H1 (cell line): ENCODE results near the gene LRBA. TPM values are rescaled to one million over a fixed set of nuclear protein-coding genes. Genes with fewer than 3 reads are reported as not detected.

ENCODE experiments used
- CTCF ChIA-PET: fragments of 300-600 bp; sonication (Branson Sonifier 250); formaldehyde crosslinking; loops from one replicate; lab custom pipeline; 2021; ENCODE audit not compliant: partially characterized antibody; lab: Charles Lee
- POLR2A ChIA-PET: fragments of 300-600 bp; sonication (Branson Sonifier 250); formaldehyde crosslinking; loops from one replicate; lab custom pipeline; 2021; ENCODE audit warnings: inconsistent platforms; ENCODE audit not compliant: partially characterized antibody; lab: Charles Lee
- DNase-seq, 2 experiments: peaks; one replicate each; pipeline versions ENCODE4 v3.0.0 to v3.0.0-alpha.2; 2010 to 2022; ENCODE audit warnings: low spot score in 2 of 2, low read depth in 1 of 2, mixed read lengths in 1 of 2
- FAIRE-seq: peaks from 2 replicates; lab custom pipeline; 2011; peaks lifted over from hg19 to GRCh38; lab: Jason Lieb, UNC
- H2AFZ ChIP-seq: 2 replicates; pipeline ENCODE4 v1.8.1; 2012; ENCODE audit warnings: low read length, inconsistent platforms
- H2AK5ac ChIP-seq: 2 replicates; pipeline ENCODE4 v1.6.1; 2013; ENCODE audit warnings: low read depth, low read length
- H2BK120ac ChIP-seq: replicated peaks from 2 replicates; pipeline ENCODE3; 2013; ENCODE audit warnings: low read depth, low read length, inconsistent platforms
- H2BK12ac ChIP-seq: 2 replicates; pipeline ENCODE4 v1.6.1; 2013; ENCODE audit warnings: low read depth, low read length
- H2BK15ac ChIP-seq: 2 replicates; pipeline ENCODE4 v1.6.1; 2013; ENCODE audit warnings: low read length
- H2BK20ac ChIP-seq: 2 replicates; pipeline ENCODE4 v1.6.1; 2013; ENCODE audit warnings: low read length
- H2BK5ac ChIP-seq: 2 replicates; pipeline ENCODE4 v1.6.1; 2013; ENCODE audit warnings: low read depth, low read length
- H3K14ac ChIP-seq: 2 replicates; pipeline ENCODE4 v1.6.1; 2013; ENCODE audit warnings: inconsistent platforms; ENCODE audit not compliant: insufficient read length
- H3K18ac ChIP-seq: 2 replicates; pipeline ENCODE4 v1.6.1; 2013; ENCODE audit warnings: low read length; ENCODE audit errors: extremely low read depth
- H3K23ac ChIP-seq: 2 replicates; pipeline ENCODE4 v1.6.1; 2013; ENCODE audit warnings: inconsistent platforms; ENCODE audit not compliant: insufficient read length
- H3K23me2 ChIP-seq: 2 replicates; pipeline ENCODE4 v1.6.1; 2013; ENCODE audit warnings: low read depth, low read length
- H3K27ac ChIP-seq: 2 replicates; pipeline ENCODE4 v1.6.1; 2011; ENCODE audit warnings: low read depth, low read length, inconsistent platforms
- H3K27me3 ChIP-seq, 4 experiments: replicated peaks in 1 of 4; 1 replicate in 1 of 4; 2 replicates in 3 of 4; pipeline versions ENCODE4 v1.6.1 to v1.8.1; 2011 to 2013; ENCODE audit warnings: low read length in 3 of 4, mild to moderate bottlenecking in 3 of 4, inconsistent platforms in 2 of 4, mixed read lengths in 2 of 4, moderate library complexity in 1 of 4; ENCODE audit not compliant: control insufficient read depth in 3 of 4, insufficient read depth in 3 of 4; ENCODE audit errors: extremely low read depth in 1 of 4
- H3K36me3 ChIP-seq, 4 experiments: 2 replicates each; pipeline versions ENCODE4 v1.6.1 to v1.8.1; 2011 to 2013; ENCODE audit warnings: mild to moderate bottlenecking in 4 of 4, low read length in 3 of 4, moderate library complexity in 2 of 4, control low read depth in 1 of 4, inconsistent platforms in 1 of 4; ENCODE audit not compliant: insufficient read depth in 4 of 4, control insufficient read depth in 2 of 4
- H3K4ac ChIP-seq: replicated peaks from 2 replicates; pipeline ENCODE3; 2013; ENCODE audit warnings: low read length, low read depth, mixed read lengths, inconsistent platforms; ENCODE audit not compliant: insufficient read length
- H3K4me1 ChIP-seq, 4 experiments: replicated peaks in 1 of 4; 1 replicate in 1 of 4; 2 replicates in 3 of 4; pipeline versions ENCODE4 v1.6.1 to v1.8.1; 2011 to 2013; ENCODE audit warnings: low read length in 3 of 4, inconsistent platforms in 2 of 4, mixed read lengths in 1 of 4; ENCODE audit not compliant: insufficient read depth in 4 of 4, control insufficient read depth in 3 of 4
- H3K4me2 ChIP-seq, 2 experiments: 2 replicates each; pipeline versions ENCODE4 v1.6.1 to v1.8.1; 2011 to 2013; ENCODE audit warnings: low read depth in 2 of 2, low read length in 2 of 2, control low read depth in 1 of 2, inconsistent platforms in 1 of 2, mild to moderate bottlenecking in 1 of 2; ENCODE audit not compliant: insufficient read depth in 1 of 2
- H3K4me3 ChIP-seq, 4 experiments: fragments of 200-600, 300-600 bp in 1 of 4; sonication (generic), shearing (Covaris generic), sonication (Bioruptor Twin) in 1 of 4; 2 replicates each; pipeline versions ENCODE4 v1.5.1 to v1.8.1; 2011 to 2016; ENCODE audit warnings: low read length in 4 of 4, low read depth in 3 of 4, control low read depth in 2 of 4, inconsistent platforms in 2 of 4, mild to moderate bottlenecking in 2 of 4, mixed read lengths in 1 of 4, moderate library complexity in 1 of 4; ENCODE audit not compliant: insufficient read depth in 2 of 4; ENCODE audit errors: extremely low read depth in 1 of 4
- H3K56ac ChIP-seq: replicated peaks from 2 replicates; pipeline ENCODE3; 2013; ENCODE audit warnings: low read depth, mild to moderate bottlenecking, mixed read lengths, low read length, inconsistent platforms; ENCODE audit not compliant: insufficient read length
- H3K79me1 ChIP-seq: 2 replicates; pipeline ENCODE4 v1.6.1; 2013; ENCODE audit warnings: low read depth, low read length, control low read depth
- H3K79me2 ChIP-seq, 2 experiments: 2 replicates each; pipeline versions ENCODE4 v1.6.1 to v1.8.1; 2012 to 2013; ENCODE audit warnings: low read length in 2 of 2, mild to moderate bottlenecking in 2 of 2, inconsistent platforms in 1 of 2; ENCODE audit not compliant: insufficient read depth in 2 of 2, control insufficient read depth in 1 of 2
- H3K9ac ChIP-seq, 4 experiments: replicated peaks in 1 of 4; 1 replicate in 1 of 4; 2 replicates in 3 of 4; pipeline versions ENCODE4 v1.6.1 to v1.8.1; 2011 to 2013; ENCODE audit warnings: low read depth in 3 of 4, low read length in 3 of 4, control low read depth in 2 of 4, mild to moderate bottlenecking in 2 of 4, moderate library complexity in 2 of 4, inconsistent platforms in 1 of 4; ENCODE audit errors: extremely low read depth in 1 of 4
- H3K9me3 ChIP-seq, 2 experiments: 2 replicates each; pipeline versions ENCODE4 v1.6.1 to v1.8.1; 2012 to 2013; ENCODE audit warnings: mild to moderate bottlenecking in 2 of 2, moderate library complexity in 2 of 2, control low read depth in 1 of 2, inconsistent platforms in 1 of 2, low read depth in 1 of 2, low read length in 1 of 2, mixed read lengths in 1 of 2; ENCODE audit not compliant: insufficient read depth in 2 of 2
- H4K20me1 ChIP-seq, 2 experiments: replicated peaks in 1 of 2; 2 replicates each; pipeline versions ENCODE3 to v1.8.1; 2011 to 2013; ENCODE audit warnings: inconsistent platforms in 2 of 2, low read length in 2 of 2, mild to moderate bottlenecking in 1 of 2; ENCODE audit not compliant: insufficient read depth in 2 of 2, control insufficient read depth in 1 of 2
- H4K5ac ChIP-seq: 2 replicates; pipeline ENCODE4 v1.6.1; 2013; ENCODE audit warnings: low read length, low read depth, mixed read lengths, inconsistent platforms; ENCODE audit not compliant: insufficient read length
- H4K8ac ChIP-seq: 2 replicates; pipeline ENCODE4 v1.8.0; 2013; ENCODE audit warnings: mild to moderate bottlenecking, moderate library complexity, low read length, inconsistent platforms; ENCODE audit not compliant: insufficient read depth; ENCODE audit errors: extremely low read depth
- H4K91ac ChIP-seq: replicated peaks from 2 replicates; pipeline ENCODE3; 2013; ENCODE audit warnings: low read length, mixed read lengths, inconsistent platforms; ENCODE audit not compliant: insufficient read length
- BRCA1 ChIP-seq: IDR thresholded peaks from 2 replicates; pipeline ENCODE4 v1.6.1; 2012; ENCODE audit warnings: low read depth, low read length, improper control_type of control experiment
- CHD1 ChIP-seq: IDR thresholded peaks from 2 replicates; pipeline ENCODE4 v1.6.1; 2012; ENCODE audit warnings: low read depth, low read length, improper control_type of control experiment
- HDAC2 ChIP-seq, 2 experiments: fragments of 300-600 bp in 1 of 2; sonication (generic) in 1 of 2; IDR thresholded peaks; 2 replicates each; pipeline ENCODE4 v1.6.1; 2011 to 2012; ENCODE audit warnings: low read depth in 2 of 2, low read length in 2 of 2, mild to moderate bottlenecking in 2 of 2, moderate library complexity in 2 of 2, borderline replicate concordance in 1 of 2, inconsistent platforms in 1 of 2
- JUN ChIP-seq: IDR thresholded peaks from 2 replicates; pipeline ENCODE4 v1.6.1; 2011; ENCODE audit warnings: low read depth, mild to moderate bottlenecking, improper control_type of control experiment, low read length
- KDM5A ChIP-seq: fragments of 200-600 bp; IDR thresholded peaks from 2 replicates; pipeline ENCODE4 v1.7.1; 2012; ENCODE audit warnings: mild to moderate bottlenecking, low read length, inconsistent platforms, mixed read lengths
- NANOG ChIP-seq: IDR thresholded peaks from 2 replicates; pipeline ENCODE4 v1.6.1; 2011; ENCODE audit warnings: low read length, low read depth, mild to moderate bottlenecking, inconsistent platforms; ENCODE audit not compliant: insufficient read depth, poor library complexity, severe bottlenecking
- WGBS, 2 experiments: shearing (Covaris generic) in 1 of 2; methylation state at CpG; one replicate each; pipeline versions ENCODE4 v1.1.6 to v1.1.7; 2013 to 2015; ENCODE audit warnings: low lambda C conversion rate in 2 of 2, mixed read lengths in 2 of 2, inconsistent platforms in 1 of 2, low coverage in 1 of 2, missing lambda C conversion rate in 1 of 2; ENCODE audit not compliant: insufficient replicate concordance in 2 of 2, insufficient coverage in 1 of 2, insufficient read length in 1 of 2; ENCODE audit errors: extremely low coverage in 1 of 2, missing lambda C conversion rate in 1 of 2; 5-methylcytosine and 5-hydroxymethylcytosine counted together
- polyA plus RNA-seq, 7 experiments: library from polyadenylated mRNA; depleted of rRNA in 3 of 7; stranded (reverse) in 5 of 7; unstranded in 2 of 7; fragments of >200 nt in 5 of 7; fragments of 200-250 nt in 2 of 7; gene quantifications; 1 replicate in 5 of 7; 2 replicates in 1 of 7; 4 replicates in 1 of 7; pipeline versions ENCODE4 v1.2.1 to v1.2.3, GENCODE V29; 2011 to 2013; ENCODE audit warnings: missing spikeins in 2 of 7, mixed read lengths in 2 of 7
- total RNA-seq: library from RNA; stranded (reverse); fragmentation: NEBNext Ultra II Directional; extraction: Animal tissue kit (Norgen Biotek cat#: 25700); gene quantifications from 2 replicates; pipeline ENCODE4 v1.2.1, GENCODE V29; 2021
- TF ChIP-seq, protein P1 (sequence below): IDR thresholded peaks from 2 replicates; pipeline ENCODE4 v1.6.1; 2011; ENCODE audit warnings: low read length, improper control_type of control experiment
- TF ChIP-seq, protein P2 (sequence below), 3 experiments: IDR thresholded peaks; 1 replicate in 2 of 3; 2 replicates in 1 of 3; pipeline versions ENCODE4 v1.5.1 to v1.6.1; 2011; ENCODE audit warnings: low read length in 3 of 3, mild to moderate bottlenecking in 3 of 3, inconsistent platforms in 2 of 3, low read depth in 1 of 3, moderate library complexity in 1 of 3; ENCODE audit not compliant: insufficient read depth in 1 of 3; ENCODE audit errors: control extremely low read depth in 1 of 3

Gene LRBA
- total and polyA plus RNA-seq, 2 of the 8 experiments (the other 6 are each of a cell fraction or from before 2014, with no cell fraction given): 54.6 to 83.2 TPM

DNA sequence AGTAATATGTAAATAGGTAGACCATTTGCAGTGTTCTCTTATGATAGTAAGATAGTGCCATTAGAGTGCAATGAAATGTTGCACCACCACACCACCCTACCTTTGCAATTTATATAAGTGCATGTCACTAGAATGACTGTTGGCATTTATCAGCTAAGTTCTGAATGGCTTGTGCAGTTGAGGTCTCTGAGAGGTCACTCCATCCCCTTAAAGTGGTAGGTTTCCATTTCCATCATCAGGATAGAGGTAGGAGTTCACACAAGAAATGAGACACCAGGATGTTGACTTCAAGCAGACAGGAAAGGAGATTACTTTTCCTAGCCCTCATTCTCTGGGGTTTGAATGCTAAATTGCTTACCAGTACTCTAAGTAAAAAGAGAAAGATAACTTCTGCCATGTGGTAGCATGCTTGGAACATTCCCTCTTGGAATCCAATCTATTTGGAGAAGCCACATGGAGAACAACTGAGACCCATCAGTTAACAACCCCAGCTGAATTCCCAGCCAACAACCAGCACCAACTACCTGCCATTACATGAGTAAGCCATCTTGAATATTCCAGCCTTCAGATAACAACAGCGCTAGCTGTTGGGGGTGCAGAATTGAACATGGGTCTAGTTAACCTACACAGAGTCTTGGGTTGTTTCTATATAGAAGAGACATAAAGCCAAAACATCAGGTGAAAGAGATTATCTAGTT, 6.7 kb upstream of the LRBA start:
- FAIRE-seq (no peak), DNase-seq (no peak)
- Histone ChIP-seq H3K79me1 (no peaks in the 10 kb centered on the region; the same call in 1 of the 2 replicates), H2BK20ac (no peak overlapping the region), H3K36me3 (no peaks in the 10 kb centered on the region), H4K91ac (no peak overlapping the region), H3K9ac (no peak overlapping the region), H4K20me1 (no peaks in the 10 kb centered on the region), H3K4me3 (no peak overlapping the region), H3K14ac (no peak overlapping the region), H3K23me2 (no peaks in the 10 kb centered on the region), H2BK15ac (no peak overlapping the region), H3K4me1 (no peaks in the 10 kb centered on the region), H4K8ac (no peak overlapping the region), H2BK5ac (no peak overlapping the region), H2AFZ (no peak overlapping the region), H3K4me2 (no peak overlapping the region), H3K23ac (no peak overlapping the region), H2BK12ac (no peak overlapping the region), H2AK5ac (no peak overlapping the region), H4K5ac (no peak overlapping the region), H3K79me2 (no peaks in the 10 kb centered on the region), H3K27ac (no peak overlapping the region), H3K56ac (no peak overlapping the region), H3K9me3 (no peaks in the 10 kb centered on the region), H2BK120ac (no peak overlapping the region), H3K27me3 (no peaks in the 10 kb centered on the region), H3K18ac (no peak overlapping the region), H3K4ac (no peak overlapping the region)
- 88% methylated on average over 1 of the region's 1 CpG; no CpG with 5 or more reads in 1 of the 2 experiments for WGBS, 2 experiments
- POLR2A ChIA-PET: interaction anchor here (1.4 kb wide), 1 partner anchor 27 kb away, joined by 5 read pairs; no protein-coding TSS in a partner anchor
- CTCF ChIA-PET: no interaction called here
- no peak for TF ChIP-seq JUN
- no peak for TF ChIP-seq HDAC2 (IDR thresholded peaks at IDR 0.05; ENCODE audit: borderline replicate concordance in 1 of 2, low read depth in 2 of 2, low read length in 2 of 2)
- TF ChIP-seq KDM5A: no peak
- TF ChIP-seq, protein P1, sequence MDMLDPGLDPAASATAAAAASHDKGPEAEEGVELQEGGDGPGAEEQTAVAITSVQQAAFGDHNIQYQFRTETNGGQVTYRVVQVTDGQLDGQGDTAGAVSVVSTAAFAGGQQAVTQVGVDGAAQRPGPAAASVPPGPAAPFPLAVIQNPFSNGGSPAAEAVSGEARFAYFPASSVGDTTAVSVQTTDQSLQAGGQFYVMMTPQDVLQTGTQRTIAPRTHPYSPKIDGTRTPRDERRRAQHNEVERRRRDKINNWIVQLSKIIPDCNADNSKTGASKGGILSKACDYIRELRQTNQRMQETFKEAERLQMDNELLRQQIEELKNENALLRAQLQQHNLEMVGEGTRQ: no peak
- no peak for TF ChIP-seq CHD1
- TF ChIP-seq BRCA1: no peak
- TF ChIP-seq, protein P2, sequence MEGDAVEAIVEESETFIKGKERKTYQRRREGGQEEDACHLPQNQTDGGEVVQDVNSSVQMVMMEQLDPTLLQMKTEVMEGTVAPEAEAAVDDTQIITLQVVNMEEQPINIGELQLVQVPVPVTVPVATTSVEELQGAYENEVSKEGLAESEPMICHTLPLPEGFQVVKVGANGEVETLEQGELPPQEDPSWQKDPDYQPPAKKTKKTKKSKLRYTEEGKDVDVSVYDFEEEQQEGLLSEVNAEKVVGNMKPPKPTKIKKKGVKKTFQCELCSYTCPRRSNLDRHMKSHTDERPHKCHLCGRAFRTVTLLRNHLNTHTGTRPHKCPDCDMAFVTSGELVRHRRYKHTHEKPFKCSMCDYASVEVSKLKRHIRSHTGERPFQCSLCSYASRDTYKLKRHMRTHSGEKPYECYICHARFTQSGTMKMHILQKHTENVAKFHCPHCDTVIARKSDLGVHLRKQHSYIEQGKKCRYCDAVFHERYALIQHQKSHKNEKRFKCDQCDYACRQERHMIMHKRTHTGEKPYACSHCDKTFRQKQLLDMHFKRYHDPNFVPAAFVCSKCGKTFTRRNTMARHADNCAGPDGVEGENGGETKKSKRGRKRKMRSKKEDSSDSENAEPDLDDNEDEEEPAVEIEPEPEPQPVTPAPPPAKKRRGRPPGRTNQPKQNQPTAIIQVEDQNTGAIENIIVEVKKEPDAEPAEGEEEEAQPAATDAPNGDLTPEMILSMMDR (IDR thresholded peaks at IDR 0.05; ENCODE audit: control extremely low read depth in 1 of 3, insufficient read depth in 1 of 3, low read depth in 1 of 3, low read length in 3 of 3): no peak
- TF ChIP-seq NANOG: no peak
